Activated CD4-positive, alpha-beta T cell treated with anti-CD3 and anti-CD28 coated beads, Interleukin-2, amount 50 U/mL, for 48 hours (primary cell): ENCODE data around the gene RHBDL3.
A peak's percentile ranks its signal among the peaks of the same experiment; 100 is the strongest.

Experiments
- DNase-seq, 2 experiments: peaks; one replicate each; pipeline ENCODE4 v3.0.0-alpha.2; 2020

RHBDL3 gene

DNA sequence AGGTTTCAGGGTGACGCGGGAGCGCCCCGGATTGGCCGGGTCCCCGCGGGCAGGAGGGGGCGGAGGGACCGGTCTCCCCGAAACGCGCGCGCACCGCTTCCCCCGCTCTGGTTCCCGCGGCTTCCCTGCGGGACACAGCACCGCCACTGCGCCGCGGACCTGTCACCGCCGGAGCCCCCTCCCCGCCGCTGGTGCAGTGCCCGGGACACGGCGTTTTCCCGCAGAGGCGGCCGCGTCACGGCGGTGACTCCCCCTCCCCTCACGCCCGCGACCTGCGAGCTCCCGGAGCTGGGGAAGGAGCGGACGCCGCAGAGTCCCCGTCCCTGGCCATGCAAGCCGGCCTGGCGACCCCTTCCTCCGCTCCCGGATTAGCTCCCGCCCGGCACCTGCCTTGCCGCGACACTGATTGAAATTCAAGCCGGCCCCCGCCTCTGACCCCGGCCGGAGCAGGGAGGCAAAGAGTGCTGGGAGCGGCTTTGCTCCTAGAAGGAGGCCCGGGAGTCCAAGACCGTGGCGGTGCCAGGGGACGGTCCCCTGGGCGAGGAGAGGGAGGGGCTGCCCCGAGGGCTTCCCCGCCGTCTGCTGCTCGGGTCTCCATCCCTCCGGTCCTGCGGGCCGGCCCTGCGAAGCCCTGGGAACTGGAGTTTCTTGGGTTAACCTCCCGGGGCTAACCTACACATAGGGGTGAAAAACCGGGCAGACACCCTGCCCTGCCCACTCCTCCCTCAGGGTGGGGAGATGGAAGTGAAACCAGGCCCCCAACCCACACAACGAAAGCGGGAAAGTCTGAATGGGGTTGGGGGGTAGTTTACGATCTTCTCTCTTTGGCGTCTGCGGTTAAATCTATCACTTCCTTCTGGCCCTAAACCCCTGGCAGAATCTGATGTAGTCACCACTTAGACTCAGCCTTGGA lies 1.0 kb downstream of the RHBDL3 start:
- DNase-seq: peak; percentile 17 to 35

- peak; percentile 20 to 31 for DNase-seq
Observed at GRCh38 chr17:32267690-32268205, 2.1 kb downstream of the RHBDL3 start.

- no peak for DNase-seq
Observed at GRCh38 chr17:32268734-32269288, 3.2 kb downstream of the RHBDL3 start.

DNA sequence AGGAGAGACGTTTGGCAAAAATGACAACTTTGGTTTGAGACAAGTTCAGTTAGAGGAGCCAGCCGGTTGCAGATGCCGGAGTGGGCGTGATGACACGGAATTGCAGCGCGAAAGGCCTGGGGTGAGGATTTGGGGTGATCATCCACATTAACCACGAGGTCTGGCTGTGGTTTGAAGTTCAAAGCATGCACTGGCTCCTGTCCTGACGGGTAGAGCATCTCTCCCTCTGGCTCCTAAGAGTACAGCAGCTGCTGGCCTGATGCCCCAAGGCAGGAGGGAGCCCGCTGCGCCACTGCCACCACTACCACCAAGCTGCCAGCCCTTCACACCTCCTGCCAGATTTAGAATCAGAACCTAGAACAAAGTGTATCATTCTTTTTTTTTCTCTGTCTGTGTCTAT lies 3.7 kb downstream of the RHBDL3 start:
- DNase-seq: no peak

GRCh38 chr17:32271844-32272243 lies 6.2 kb downstream of the RHBDL3 start:
- DNase-seq: no peak

GRCh38 chr17:32274101-32274500 lies 8.5 kb downstream of the RHBDL3 start:
- no peak for DNase-seq

- no peak for DNase-seq
Observed at GRCh38 chr17:32274643-32275042, 9.0 kb downstream of the RHBDL3 start.

GRCh38 chr17:32275060-32276042 lies 9.7 kb downstream of the RHBDL3 start:
- no peak for DNase-seq

DNA sequence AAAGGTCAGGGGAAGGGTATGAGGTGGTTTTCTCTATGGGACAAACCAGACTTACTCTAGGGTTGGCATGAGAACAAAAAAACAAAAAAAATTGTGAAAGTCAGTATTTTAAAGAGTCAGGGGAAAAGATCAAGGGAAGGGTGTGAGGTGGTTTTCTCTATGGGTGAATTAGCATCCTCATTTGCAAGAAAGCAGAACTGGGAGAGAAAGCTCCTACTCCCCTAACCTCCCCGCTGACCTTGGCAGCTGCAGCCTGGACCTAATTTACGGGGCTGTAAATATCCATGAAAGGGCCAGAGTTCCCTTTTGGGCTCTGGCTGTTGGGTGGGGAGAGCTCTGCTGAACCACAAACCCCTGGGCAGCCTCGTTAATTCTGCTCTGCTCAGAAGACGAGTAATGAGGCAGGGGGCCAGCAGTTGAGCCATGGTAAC lies 10.6 kb downstream of the RHBDL3 start:
- DNase-seq: no peak

GRCh38 chr17:32277284-32277683 lies 11.7 kb downstream of the RHBDL3 start:
- DNase-seq: no peak

DNA sequence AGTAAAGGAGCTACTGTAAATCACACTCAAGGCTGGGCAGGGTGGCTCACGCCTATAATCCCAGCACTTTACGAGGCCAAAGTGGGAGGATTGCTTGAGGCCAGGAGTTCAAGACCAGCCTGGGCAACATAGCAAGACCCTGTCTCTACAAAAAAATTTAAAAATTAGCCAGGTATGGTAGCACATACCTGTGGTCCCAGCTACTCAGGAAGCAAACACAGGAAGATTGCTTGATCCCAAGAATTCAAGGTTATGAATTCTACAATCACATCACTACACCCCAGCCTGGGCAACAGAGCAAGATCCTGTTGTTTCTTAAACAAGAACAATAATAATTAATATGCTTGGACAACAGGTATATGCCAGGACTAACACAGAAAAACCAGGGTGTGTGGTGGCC lies 13.2 kb downstream of the RHBDL3 start:
- no peak for DNase-seq

- no peak for DNase-seq
Observed at GRCh38 chr17:32279891-32280716, 14.5 kb downstream of the RHBDL3 start.

- no peak for DNase-seq
Observed at GRCh38 chr17:32281011-32281451, 15.4 kb downstream of the RHBDL3 start.

- DNase-seq: no peak
Observed at GRCh38 chr17:32283745-32284201, 18.1 kb downstream of the RHBDL3 start.

GRCh38 chr17:32285306-32285705 lies 19.7 kb downstream of the RHBDL3 start:
- no peak for DNase-seq

DNA sequence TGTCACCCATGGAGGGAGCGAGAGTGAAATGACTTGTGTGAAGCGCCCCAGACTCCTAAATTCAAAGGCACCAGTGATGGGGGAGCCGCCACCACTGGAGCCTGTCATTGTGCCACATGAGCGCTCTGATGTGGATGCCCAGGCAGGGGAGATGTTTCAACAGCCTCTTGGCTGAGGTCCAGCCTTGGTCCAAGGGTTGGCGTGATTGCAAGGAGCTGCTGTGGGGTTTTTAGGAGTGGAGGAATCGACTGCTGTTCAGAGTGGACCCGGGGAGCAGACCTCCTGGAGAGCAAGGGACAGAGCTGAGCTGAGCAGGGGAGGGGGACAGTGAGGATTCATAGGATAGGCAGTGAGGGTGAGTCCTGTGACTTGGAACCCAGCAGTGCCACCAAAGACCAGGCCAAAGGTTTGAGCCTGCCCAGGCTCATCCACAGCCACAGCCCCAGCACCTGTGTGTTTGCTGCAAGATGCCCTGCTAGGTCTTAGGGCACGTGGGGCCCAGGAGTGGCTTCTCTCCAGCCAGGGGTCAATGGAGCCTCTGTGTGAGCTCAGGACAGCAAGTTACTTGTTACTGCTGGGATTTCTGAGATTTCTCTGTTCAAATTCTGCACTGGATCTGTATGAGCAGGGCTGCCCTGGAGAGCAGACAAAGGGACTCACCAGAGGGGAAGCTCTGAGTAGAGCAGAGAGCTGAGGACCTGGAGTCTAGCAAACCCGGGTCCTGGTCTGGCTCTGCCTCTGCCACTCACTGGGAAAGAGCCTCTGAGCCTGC lies 20.3 kb downstream of the RHBDL3 start:
- DNase-seq: no peak

DNA sequence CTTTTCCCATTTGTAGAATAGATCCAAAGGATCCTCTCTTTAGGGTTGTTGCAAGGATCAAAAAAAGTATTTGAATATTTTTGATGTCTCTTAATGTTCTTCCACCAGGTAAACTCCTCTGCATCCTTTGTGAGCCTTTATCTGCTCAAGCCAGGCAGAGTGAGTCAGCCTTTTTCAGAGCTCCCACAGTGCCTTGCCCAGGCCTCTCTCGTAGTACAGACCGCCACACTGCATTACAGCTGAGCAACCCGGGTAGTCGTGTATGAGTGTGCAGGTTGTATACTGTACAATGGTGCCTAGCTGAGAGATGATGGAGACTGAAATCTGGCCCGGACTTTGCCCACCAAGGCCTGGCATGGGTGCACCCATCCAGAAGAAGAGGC lies 20.9 kb downstream of the RHBDL3 start:
- no peak for DNase-seq

DNA sequence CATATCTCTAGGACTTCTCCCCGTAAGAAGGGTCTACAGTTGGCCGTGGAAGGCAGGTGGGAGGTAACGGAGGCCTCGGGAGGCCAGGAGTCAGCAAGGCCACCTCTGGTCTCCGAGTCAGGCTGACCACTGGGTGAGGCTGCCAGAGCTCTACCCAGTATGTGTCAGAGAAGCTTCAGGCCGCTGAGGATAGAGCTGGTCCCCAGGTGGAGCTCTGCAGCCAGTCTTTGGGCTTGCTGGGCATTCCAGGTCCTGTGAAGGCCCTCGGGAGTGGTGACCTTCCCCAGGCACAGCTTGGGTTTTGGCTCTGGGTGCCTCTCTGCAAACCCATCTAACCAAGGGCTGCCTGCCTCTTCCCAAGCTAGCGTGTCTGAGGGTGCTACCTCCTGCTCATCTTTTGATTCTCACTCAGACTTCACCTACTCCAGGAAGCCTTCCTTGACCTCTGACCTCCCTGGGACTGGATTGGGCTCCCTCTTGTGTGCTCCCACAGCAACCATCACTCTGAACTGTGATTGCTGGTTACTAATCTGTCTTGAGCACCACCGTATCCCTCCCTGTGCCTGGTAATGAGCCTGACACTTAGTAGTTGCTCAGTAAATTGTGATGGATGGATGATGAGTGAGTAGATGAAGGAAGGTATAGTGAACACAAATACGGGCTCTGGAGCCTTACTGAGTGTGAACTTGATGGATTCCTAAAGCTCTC lies 22.3 kb downstream of the RHBDL3 start:
- DNase-seq: no peak

DNA sequence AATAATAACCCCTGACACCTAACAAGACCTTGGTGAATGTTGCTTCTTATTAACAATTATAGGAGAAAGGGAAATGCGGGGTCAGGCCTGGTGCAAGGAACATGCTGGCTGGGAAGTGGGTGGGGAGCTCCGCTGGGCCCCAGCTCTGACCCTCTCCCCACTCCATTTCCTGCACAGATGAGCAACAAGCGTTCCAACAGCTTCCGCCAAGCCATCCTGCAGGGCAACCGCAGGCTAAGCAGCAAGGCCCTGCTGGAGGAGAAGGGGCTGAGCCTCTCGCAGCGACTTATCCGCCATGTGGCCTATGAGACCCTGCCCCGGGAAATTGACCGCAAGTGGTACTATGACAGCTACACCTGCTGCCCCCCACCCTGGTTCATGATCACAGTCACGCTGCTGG lies 23.0 kb downstream of the RHBDL3 start:
- no peak for DNase-seq

GRCh38 chr17:32289471-32290070 lies 23.9 kb downstream of the RHBDL3 start:
- DNase-seq: no peak
